ENCODE data around the gene HOATZ. TPM values are rescaled to one million over a fixed set of nuclear protein-coding genes. Genes with fewer than 3 reads are reported as not detected.

Gene HOATZ
- total RNA-seq, 1 experiment from 2014 or later: not detected

GRCh38 chr11:111541254-111542061 lies 26.9 kb downstream of the HOATZ start:
- POLR2A ChIA-PET: no interaction called here
- BruUV-seq (replicated peaks): no TSS peak
- RAD21 ChIA-PET (ENCODE audit: low non-redundant PET in 1 of 2, low total read pairs in 2 of 2, uncharacterized antibody in 2 of 2, unreplicated experiment in 2 of 2): no interaction called here

More at GRCh38 chr11:111541254-111542061, 26.9 kb downstream of the HOATZ start:
- no peak overlapping the region for H3K9ac ChIP-seq (ENCODE audit: low read length)
- H3K9me2 ChIP-seq (ENCODE audit: insufficient read depth): no peaks in the 10 kb centered on the region
- H3K27ac ChIP-seq (ENCODE audit: low read depth, low read length): no peak overlapping the region
- intact Hi-C loops (cut with micrococcal nuclease): no loop called here
- CTCF ChIA-PET: no interaction called here
- H3K4me3 ChIP-seq (replicated peaks in 1 of 2; ENCODE audit: low read depth in 1 of 2, low read length in 2 of 2): no peak overlapping the region
- no peaks in the 10 kb centered on the region for H4K20me1 ChIP-seq (ENCODE audit: insufficient read depth)
- ATAC-seq: no peak
- H3K4me2 ChIP-seq (ENCODE audit: low read length): no peak overlapping the region
- no peak for DNase-seq (ENCODE audit: low read depth, low spot score)
- no peaks in the 10 kb centered on the region for H3K79me2 ChIP-seq (ENCODE audit: insufficient read depth, low read length)
- TF ChIP-seq SIN3A (IDR thresholded peaks at IDR 0.05; ENCODE audit: low read depth): no peak
- no peak for TF ChIP-seq RAD21 (IDR thresholded peaks at IDR 0.05; ENCODE audit: low read depth)
- no peak for TF ChIP-seq ZBTB33 (IDR thresholded peaks at IDR 0.05; ENCODE audit: extremely low read depth, insufficient replicate concordance, low read length)
- no peak for TF ChIP-seq CTCF (IDR thresholded peaks at IDR 0.05 in 2 of 3, conservative IDR thresholded peaks at IDR 0.05 in 1 of 3; ENCODE audit: borderline replicate concordance in 1 of 3, insufficient read depth in 1 of 3, low read depth in 2 of 3, low read length in 2 of 3)
- no peak for TF ChIP-seq TCF7L2 (IDR thresholded peaks at IDR 0.05; ENCODE audit: borderline replicate concordance, extremely low read depth, insufficient read depth, insufficient read length)
- no peak for TF ChIP-seq POLR2AphosphoS5 (IDR thresholded peaks at IDR 0.05; ENCODE audit: low read depth, low read length)
- no peak for TF ChIP-seq FOSL1 (IDR thresholded peaks at IDR 0.05; ENCODE audit: low read depth)
- no peak for TF ChIP-seq ELF1 (IDR thresholded peaks at IDR 0.05; ENCODE audit: borderline replicate concordance, low read depth)
- no peak for TF ChIP-seq EZH2 (IDR thresholded peaks at IDR 0.05)
- no peak for TF ChIP-seq REST (IDR thresholded peaks at IDR 0.05; ENCODE audit: low read depth)
- no peak for TF ChIP-seq ZNF274 (IDR thresholded peaks at IDR 0.05; ENCODE audit: low read depth, low read length)
- TF ChIP-seq EZH2phosphoT487 (IDR thresholded peaks at IDR 0.05; ENCODE audit: borderline replicate concordance): no peak
- TF ChIP-seq CEBPB (IDR thresholded peaks at IDR 0.05; ENCODE audit: low read depth): no peak
- no peak for TF ChIP-seq SRF (IDR thresholded peaks at IDR 0.05; ENCODE audit: low read depth)
- no peaks in the 10 kb centered on the region for H3K36me3 ChIP-seq (ENCODE audit: control insufficient read depth in 1 of 2, insufficient read depth in 2 of 2, low read length in 2 of 2)
- H3K4me1 ChIP-seq (ENCODE audit: control insufficient read depth in 1 of 2, insufficient read depth in 2 of 2, low read length in 2 of 2): no peaks in the 10 kb centered on the region
- H3K27me3 ChIP-seq (ENCODE audit: insufficient read depth, low read length): no peaks in the 10 kb centered on the region
- no peaks in the 10 kb centered on the region for H3K9me3 ChIP-seq (ENCODE audit: control insufficient read depth in 1 of 2, insufficient read depth in 1 of 2, low read depth in 1 of 2, low read length in 2 of 2)
- no peak overlapping the region for H2AFZ ChIP-seq (ENCODE audit: low read depth, low read length, poor library complexity, severe bottlenecking)
